ENCODE results near the gene CLEC18C. TPM values are rescaled to one million over a fixed set of nuclear protein-coding genes. Genes with fewer than 3 reads are reported as not detected.
"Not testable (repeated sequence)": the region's sequence is repeated elsewhere in the genome, so short reads cannot be mapped to it uniquely, and the experiment has no call there.

The CLEC18C gene
- total RNA-seq, 1 experiment from 2014 or later, result 11.6 TPM

GRCh38 chr16:70226024-70226423 is 52.4 kb downstream of the CLEC18C start:
- H3K4me3 ChIP-seq (ENCODE audit: low read depth, low read length, poor library complexity, severe bottlenecking); H3K27ac ChIP-seq (ENCODE audit: low read depth, low read length, poor library complexity, severe bottlenecking); H3K27me3 ChIP-seq (replicated peaks; ENCODE audit: insufficient read depth, low read depth, low read length, poor library complexity); H3K4me1 ChIP-seq (ENCODE audit: insufficient read depth, low read length, poor library complexity, severe bottlenecking); DNase-seq (ENCODE audit: low spot score); intact Hi-C loops (cut with micrococcal nuclease; ENCODE audit: unreplicated experiment); H3K9me3 ChIP-seq (ENCODE audit: low read depth, low read length, poor library complexity, severe bottlenecking); CTCF ChIA-PET; POLR2A ChIA-PET (ENCODE audit: low non-redundant PET): not testable (repeated sequence)
- TSS peak; percentile 22 for BruUV-seq (replicated peaks)
- H3K36me3 ChIP-seq (ENCODE audit: insufficient read depth, low read length, poor library complexity, severe bottlenecking), result peaks cover 14% of the 10 kb centered on the region

GRCh38 chr16:70231831-70232230 is 58.2 kb downstream of the CLEC18C start:
- peaks cover 17% of the 10 kb centered on the region for H3K36me3 ChIP-seq (ENCODE audit: insufficient read depth, low read length, poor library complexity, severe bottlenecking)
- H3K27me3 ChIP-seq (replicated peaks; ENCODE audit: insufficient read depth, low read depth, low read length, poor library complexity); H3K27ac ChIP-seq (ENCODE audit: low read depth, low read length, poor library complexity, severe bottlenecking); POLR2A ChIA-PET (ENCODE audit: low non-redundant PET); DNase-seq (ENCODE audit: low spot score); H3K4me1 ChIP-seq (ENCODE audit: insufficient read depth, low read length, poor library complexity, severe bottlenecking); H3K4me3 ChIP-seq (ENCODE audit: low read depth, low read length, poor library complexity, severe bottlenecking); CTCF ChIA-PET; intact Hi-C loops (cut with micrococcal nuclease; ENCODE audit: unreplicated experiment); H3K9me3 ChIP-seq (ENCODE audit: low read depth, low read length, poor library complexity, severe bottlenecking); BruUV-seq (replicated peaks): not testable (repeated sequence)

Other genes with a start within 250 kb of the CLEC18C start
- gene CLEC18A, start 222.5 kb upstream of the CLEC18C start, total RNA-seq (2021), result 6.1 and 7.6 TPM in 2 replicates
- gene PDPR, start 59.5 kb upstream of the CLEC18C start, total RNA-seq (2021), result 35.2 and 39.8 TPM in 2 replicates
- 39.6 and 40.4 TPM in 2 replicates for gene EXOSC6, start 78.2 kb downstream of the CLEC18C start, total RNA-seq (2021)
- gene AARS1, start 115.7 kb downstream of the CLEC18C start, total RNA-seq (2021), result 234 and 270 TPM in 2 replicates
- 37.6 and 41.8 TPM in 2 replicates for gene DDX19B, start 125.4 kb downstream of the CLEC18C start, total RNA-seq (2021)
- 56.7 and 65.5 TPM in 2 replicates for gene DDX19A, start 173.1 kb downstream of the CLEC18C start, total RNA-seq (2021)